Activated T-cell treated with anti-CD3 and anti-CD28 coated beads for 4 hours (primary cell): ENCODE measurements around the gene SLC35A3.
"Not testable (repeated sequence)": the region's sequence is repeated elsewhere in the genome, so short reads cannot be mapped to it uniquely, and the experiment has no call there.

Experiments
- DNase-seq: peaks from one replicate; pipeline ENCODE4 v3.0.0-alpha.2; 2020

SLC35A3 gene

DNA sequence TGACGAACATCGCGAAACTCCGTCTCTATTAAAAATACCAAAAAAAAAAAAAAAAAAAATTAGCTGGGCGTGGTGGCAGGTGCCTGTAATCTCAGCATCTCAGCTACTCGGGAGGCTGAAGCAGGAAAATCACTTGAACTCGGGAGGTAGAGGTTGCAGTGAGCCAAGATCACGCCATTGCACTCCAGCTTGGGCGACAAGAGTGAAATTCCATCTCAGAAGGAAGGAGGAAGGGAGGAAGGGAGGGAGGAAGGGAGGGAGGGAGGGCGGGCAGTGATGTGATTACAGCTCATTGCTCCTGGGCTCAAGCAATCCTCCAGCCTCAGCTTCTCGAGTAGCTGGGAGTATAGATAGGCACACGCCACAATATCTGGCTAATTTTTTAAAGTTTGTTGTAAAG is 7.5 kb downstream of the SLC35A3 start:
- DNase-seq, result not testable (repeated sequence)

DNA sequence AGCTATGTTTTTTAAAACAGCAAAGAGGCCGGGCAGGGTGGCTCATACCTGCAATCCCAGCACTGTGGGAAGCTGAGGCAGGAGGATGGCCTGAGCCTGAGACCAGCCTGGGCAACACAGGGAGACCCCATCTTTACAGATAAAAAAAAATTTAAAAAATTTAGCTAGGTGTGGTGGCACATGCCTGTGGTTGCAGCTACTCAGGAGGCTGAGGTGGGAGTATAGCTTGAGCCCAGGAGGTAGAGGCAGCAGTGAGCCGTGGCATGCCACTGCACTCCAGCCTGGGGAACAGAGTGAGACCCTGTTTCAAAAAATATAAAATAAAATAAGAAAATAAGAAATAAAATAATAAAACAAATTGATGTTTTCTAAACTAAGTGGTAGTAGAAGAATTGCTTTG is 8.4 kb downstream of the SLC35A3 start:
- no peak for DNase-seq

DNA sequence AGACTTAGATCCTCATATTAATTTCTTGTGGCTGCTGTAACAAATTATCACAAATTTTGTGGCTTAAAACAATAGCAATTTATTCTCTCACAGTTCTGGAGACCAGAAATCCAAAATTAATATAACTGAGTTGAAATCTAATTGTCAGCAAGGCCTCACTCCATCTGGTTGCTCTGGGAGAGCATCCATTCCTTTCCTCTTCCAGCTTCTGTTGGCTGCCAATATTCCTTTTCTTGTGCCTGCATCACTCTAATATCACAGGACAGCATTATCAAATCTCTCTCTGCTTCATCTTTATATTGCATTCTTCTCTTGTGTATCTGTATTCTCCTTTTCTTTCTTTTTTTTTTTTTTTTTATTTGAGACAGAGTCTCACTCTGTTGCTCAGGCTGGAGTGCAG is 9.3 kb downstream of the SLC35A3 start:
- no peak for DNase-seq

DNA sequence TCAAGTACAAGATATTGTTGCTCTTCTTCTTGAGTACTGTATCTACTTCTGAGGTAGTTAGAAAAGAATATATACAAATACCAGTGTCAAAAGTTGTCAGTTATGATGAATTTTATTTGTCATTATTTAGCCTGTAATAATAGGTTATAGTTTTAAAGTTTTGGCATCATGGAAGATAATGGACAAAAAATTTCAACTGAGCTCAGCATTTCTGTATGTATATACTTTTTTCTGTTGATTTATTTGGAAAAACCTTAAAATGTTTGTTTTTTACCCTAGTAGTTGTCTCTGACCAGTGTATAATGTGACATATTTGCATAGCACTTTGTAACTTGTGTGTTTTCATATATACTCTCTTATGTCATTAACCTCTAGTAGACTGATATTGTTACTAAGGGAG is 11.1 kb downstream of the SLC35A3 start:
- no peak for DNase-seq

DNA sequence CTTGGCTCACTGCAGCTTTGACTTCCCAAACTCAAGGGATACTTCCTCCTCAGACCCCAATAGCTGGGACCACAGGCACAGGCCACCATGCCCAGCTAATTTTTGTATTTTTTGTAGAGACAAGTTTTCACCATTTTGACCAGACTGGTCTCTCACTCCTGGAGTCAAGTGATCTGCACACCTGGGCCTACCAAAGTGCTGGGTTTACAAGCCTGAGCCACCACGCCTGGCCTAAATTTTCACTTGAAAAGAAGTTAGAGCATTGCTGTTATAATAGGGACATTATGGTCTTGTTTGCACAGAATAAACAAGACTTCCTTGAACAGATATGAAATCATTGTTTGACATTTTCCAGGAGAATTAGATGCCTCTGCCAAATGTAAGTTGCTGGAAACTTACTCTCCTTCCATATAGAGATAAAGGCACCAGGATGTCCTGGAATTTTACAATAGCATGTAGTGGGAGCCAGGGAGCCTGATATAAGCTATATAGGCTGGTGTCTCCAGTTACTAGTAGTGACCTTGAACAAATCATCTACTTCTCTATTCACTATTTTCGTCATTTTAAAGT is 16.9 kb downstream of the SLC35A3 start:
- no peak for DNase-seq

DNA sequence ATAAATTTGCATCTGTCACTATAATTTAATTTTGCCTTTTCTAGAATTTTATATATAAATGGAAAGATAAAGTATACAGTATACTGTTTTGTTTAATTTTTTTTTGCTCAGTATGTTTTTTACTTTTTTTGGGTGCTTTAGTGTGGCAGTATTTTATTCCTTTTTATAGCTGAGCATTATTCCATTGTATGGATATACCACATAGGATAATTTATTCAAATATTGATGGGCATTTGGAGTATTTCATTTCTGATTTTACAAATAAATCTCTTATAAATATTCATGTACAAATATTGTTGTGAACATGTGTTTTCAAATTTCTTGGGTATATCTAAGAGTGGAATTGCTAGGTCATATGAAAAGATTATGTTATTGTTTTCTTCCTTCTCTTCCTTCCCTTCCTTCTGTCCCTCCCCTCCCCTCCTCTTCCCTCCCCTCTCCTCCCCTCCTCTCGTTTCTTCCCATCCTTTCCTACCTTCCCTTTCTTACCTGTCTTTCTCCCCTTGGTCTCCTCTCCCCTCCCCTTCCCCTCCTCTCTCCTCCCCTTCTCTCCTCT is 18.5 kb downstream of the SLC35A3 start:
- DNase-seq, result no peak

DNA sequence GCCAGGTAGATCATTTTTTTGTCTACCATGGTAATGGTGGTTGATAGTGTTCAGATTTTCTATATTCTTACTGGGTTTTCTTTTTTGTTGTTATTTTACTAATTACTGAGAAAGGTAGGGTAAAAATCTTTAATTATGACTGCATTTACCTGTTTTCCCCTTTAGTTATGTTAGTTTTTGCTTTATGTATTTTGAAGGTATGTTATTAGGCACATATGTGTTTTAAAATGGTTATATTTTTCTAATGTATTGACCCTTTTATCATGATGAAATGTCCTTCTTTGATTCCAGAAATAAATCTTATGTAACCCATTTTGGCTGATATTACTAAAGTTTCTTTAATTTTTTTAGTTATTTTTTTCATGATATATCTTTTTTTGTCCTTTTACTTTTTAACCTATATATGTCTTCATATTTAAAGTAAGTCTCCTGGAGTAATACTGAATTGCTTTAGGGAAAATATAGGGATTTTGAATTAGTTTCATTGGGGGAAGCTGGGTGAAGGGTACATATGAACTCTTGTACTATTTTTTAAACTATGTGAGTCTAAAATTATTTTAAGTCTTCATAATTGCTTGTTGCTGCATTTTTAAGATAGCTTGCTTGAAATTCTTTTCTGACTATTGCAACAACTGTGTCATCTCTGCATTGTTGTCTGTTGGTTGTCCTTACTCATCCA is 22.4 kb downstream of the SLC35A3 start:
- no peak for DNase-seq

DNA sequence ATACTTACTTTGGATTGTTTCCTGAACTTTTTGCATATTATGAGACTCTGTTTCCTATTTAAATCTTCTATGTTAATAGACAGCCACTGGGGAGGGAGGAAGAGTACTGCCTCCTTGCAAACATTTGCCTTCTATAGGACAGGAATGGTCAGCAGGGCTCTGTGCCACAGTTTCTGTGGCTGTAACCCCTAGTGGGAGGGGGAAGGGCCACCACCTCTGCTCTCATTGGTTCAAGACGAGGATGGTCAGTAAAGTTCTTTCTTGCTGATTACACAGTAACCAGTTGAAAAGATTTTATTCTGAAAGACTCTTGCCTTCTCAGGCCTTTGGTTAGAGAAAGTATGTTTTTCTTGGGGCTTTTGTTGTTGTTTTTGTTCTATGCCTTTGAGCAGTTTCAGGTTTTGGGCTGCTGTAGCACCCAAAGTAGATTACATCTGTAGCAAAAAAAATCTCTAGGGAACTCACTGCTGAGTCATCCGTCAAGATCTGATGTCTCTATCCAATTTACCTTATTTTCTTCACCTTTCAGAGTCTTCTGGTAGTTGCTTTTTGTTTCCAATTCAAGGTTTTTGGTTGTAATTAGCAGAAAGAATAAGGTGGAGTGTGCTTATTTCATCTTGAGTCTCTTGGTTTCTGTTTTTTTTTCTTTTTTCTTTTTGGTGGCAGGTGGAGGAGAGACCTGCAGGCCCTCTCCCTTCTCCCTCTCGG is 23.1 kb downstream of the SLC35A3 start:
- no peak for DNase-seq

DNA sequence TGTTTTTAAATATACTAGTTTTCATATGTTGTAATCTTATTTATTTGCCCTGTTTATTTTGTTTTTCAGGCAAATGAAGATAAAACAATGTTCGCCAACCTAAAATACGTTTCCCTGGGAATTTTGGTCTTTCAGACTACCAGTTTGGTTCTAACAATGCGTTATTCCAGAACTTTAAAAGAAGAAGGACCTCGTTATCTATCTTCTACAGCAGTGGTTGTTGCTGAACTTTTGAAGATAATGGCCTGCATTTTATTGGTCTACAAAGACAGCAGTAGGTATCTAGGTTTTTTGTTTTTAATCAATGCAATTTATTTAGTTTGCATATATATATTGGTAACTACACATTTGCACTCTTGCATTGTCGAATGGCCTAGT is 23.7 kb downstream of the SLC35A3 start:
- no peak for DNase-seq

DNA sequence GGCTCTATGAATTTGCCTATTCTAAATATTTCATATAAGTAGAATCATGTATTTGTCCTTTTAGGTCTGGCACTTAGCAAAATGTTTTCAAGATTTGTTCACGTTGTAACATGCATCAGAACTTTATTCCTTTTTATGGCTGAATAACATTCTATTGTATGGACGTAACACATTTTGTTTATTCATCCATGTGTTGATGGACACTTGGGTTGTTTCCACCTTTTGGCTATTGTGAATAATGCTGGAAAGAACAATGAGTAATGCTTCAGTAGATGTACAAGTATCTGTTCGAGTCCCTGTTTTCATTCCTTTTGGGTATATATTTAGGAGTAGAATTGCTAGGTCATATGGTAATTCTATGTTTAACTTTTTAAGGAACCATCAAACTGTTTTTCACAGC is 24.7 kb downstream of the SLC35A3 start:
- no peak for DNase-seq

DNA sequence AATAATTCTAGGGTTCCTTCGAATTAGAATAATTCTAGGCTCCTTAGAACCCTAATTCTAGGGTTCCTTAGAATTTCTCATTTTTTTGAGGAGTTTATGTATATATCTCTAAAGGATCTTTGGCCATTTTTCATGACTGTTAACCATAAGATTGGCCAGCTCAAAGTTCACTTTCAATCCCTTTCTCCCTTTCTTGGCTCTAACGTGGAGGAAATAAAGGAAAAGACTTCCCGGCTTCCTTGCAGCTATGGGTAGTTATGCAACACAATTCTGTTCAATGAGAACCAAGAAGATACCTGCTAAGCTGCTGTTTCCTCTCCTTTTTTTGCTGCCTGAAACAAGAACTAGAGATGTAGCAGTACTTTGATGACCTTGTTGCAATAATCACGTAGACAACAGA is 27.2 kb downstream of the SLC35A3 start:
- no peak for DNase-seq

DNA sequence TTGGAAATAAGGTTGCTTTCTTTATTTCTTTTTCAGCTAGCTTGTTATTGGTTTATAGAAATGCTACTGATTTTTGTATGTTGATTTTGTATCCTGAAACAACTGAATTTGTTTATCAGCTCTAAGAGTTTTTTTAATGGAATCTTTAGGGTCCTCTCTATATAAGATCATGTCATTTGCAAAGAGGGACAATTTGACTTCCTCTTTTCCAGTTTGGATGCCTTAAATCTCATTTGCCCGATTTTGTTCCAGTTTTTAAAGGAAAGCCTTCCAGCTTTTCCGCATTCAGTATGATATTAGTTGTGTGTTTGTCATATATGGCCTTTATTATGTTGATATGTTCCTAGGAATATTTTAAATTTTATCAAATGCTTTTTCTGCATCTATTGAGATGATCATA is 31.7 kb downstream of the SLC35A3 start:
- DNase-seq, result no peak

DNA sequence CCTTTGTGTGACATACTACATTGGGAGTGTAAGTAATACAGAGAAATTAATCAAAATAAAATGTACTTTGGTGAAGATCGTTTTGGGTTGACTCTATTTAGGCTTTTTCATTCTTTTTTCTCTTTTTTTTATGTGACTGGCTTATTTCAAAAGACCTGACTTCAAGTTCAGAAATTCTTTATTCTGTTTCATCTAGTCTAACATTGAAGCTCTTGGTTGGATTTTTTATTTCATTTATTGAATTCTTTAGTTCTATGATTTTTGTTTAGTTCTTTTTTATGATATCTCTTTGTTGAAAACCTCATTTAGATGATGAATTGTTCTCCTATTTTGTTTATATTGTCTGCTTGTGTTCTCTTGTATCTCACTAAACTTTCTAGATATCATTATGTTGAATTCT is 35.6 kb downstream of the SLC35A3 start:
- no peak for DNase-seq

DNA sequence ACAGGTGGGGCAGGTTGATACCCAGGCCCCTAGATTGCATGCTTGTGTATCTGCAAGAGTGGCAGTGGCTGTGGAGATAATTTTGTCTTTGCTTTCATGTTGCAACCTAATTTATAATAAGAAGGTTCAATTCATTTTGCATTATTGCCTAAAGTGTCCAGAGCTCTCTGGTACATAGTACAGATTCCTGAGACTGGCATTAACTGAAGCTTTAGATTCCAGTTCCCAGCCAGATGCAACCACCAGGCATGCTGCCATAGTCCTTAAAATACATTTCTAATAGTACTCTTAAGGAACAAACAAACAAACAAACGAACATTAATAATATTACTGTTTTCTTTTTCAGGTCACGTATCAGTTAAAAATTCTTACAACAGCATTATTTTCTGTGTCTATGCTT is 36.9 kb downstream of the SLC35A3 start:
- no peak for DNase-seq

DNA sequence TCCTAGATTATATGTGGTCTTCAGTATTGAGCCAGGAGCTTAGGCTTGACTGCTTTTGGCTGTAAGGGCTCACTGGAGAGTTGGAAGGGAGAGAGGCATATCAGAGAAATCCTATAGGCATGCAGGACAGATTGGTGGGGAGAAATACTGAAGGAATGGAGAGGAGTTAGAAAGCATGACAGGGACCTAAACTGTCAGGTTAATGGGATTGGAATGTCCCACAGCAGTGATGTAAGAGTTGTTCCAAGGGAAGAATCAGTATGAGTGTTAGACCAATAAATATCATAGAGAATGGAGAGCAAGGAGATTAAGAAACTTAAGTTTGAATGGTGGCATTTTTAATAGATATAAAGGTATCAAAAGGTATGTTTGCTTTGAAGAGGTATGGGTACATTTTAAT is 39.7 kb downstream of the SLC35A3 start:
- DNase-seq, result no peak

DNA sequence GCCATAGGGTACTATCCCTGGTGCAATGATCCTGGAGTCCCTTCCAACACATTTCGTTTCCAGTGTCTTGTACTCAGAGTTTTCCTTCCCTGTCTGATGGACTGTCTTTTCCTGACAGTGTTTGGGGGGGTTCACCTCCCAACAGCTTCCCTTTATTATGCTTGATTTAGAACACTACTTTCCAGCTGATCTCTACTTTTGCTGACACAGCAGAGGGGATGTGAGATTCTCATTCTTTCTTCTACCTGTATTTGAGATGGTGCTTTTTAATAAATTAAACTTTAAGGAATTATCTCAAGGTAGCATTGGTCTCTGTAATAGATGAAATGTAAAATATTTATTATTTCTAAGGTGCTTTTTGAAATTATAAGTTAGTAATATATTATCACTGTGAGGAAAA is 41.0 kb downstream of the SLC35A3 start:
- no peak for DNase-seq

DNA sequence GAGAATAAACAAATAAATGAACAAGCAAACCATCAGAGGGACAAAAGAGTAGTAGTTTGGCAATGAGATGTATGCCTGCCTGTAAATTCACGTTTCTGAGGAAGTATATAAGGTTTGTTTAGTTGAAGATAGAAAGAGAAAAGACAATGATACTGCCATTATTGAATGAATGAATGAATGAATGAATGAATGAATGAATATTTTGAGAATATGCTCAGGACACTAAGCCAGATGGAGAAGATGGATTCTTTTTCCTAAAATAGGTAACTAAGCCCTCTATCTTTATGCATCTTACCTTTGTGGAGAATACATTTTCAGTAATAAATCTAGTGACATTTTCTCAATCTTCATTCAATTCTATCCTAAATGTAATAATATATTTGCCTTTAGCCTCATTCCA is 49.4 kb downstream of the SLC35A3 start:
- DNase-seq, result no peak

DNA sequence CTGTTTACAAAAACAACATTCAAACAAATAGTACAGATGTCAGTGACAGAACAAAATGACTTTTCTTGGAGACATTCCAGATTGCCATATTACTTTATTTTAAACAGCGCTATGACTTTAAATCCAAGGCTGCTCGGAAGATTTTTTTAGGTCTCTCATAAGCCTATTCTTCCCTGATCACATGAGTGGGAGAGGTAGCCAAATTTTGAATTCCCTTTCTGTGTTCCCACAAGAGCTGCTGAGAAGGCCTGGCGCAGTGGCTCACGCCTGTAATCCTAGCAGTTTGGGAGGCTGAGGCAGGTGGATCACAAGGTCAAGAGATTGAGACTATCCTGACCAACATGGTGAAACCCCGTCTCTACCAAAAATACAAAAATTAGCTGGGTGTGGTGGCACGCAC is 53.7 kb downstream of the SLC35A3 start:
- DNase-seq, result no peak

DNA sequence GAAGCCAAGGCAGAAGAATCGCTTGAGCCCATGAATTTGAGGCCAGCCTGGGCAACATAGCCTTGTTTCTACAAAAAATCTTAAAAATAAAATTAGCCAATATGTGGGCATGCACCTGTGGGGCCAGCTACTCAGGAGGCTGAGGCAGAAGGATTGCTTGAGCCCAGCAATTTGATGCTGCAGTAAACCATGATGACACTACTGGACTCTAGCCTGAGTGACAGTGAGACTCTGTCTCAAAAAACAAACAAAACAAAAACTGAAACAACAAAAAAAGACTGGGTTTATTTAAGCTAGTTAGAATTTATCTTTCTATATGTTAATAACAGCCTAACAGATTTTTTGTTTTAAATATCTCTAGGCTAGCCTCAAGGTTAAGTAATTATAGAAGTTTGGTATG is 57.4 kb downstream of the SLC35A3 start:
- no peak for DNase-seq

DNA sequence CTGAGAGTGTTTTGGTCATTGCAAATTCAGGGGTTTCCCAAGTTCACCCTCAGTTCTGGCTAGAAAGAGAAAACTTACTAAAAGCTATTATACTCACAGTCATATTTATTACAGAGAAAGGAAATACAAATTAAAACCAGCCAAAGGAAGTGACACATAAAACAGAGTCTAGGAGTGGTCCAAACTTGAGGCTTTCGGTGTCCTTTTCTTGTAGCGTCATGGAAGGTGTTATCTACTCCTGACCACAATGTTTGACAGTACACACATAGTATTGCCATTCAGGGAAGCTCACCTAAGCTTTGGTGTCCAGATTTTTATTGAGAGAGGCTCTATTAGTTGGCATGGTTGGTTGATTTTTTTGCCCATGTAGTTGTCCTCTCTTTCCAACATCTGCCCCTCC is 59.0 kb downstream of the SLC35A3 start:
- no peak for DNase-seq

DNA sequence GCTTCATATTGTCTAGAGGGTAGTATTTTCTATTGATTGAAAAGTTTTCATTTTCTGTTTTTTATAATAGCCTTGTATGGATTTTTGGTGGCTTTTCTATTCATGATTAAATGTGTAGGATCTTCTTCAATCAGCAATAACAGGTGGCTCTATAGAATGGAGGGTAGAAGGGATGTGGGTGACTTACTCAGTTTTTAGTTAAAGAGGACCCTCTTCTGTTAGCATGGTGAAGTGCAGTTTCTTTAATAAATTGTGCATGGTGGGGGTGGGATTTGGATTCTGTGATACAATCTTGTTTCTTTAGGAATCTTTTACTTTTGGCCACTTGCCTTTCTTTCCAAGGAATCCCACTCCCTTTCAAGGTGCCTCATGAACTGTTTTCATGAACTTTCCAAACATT is 64.7 kb downstream of the SLC35A3 start:
- no peak for DNase-seq

DNA sequence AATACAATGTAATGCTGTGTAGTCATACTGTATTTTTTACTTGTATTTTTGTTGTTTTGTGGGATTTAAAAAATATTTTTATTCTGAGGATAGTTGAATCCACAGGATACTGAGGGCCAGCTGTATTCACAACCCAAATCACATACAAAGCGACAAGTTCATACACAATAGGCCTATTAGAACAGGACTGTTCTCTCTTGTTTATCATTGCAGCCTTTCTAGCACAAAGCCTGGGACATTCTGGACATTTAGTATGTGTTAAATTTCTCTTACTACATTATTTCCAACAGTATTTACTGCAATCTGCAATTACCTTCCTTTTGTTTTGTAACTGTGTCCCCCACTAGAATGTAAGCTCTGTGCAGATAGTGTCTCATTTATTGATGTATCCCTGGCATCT is 65.4 kb downstream of the SLC35A3 start:
- no peak for DNase-seq

DNA sequence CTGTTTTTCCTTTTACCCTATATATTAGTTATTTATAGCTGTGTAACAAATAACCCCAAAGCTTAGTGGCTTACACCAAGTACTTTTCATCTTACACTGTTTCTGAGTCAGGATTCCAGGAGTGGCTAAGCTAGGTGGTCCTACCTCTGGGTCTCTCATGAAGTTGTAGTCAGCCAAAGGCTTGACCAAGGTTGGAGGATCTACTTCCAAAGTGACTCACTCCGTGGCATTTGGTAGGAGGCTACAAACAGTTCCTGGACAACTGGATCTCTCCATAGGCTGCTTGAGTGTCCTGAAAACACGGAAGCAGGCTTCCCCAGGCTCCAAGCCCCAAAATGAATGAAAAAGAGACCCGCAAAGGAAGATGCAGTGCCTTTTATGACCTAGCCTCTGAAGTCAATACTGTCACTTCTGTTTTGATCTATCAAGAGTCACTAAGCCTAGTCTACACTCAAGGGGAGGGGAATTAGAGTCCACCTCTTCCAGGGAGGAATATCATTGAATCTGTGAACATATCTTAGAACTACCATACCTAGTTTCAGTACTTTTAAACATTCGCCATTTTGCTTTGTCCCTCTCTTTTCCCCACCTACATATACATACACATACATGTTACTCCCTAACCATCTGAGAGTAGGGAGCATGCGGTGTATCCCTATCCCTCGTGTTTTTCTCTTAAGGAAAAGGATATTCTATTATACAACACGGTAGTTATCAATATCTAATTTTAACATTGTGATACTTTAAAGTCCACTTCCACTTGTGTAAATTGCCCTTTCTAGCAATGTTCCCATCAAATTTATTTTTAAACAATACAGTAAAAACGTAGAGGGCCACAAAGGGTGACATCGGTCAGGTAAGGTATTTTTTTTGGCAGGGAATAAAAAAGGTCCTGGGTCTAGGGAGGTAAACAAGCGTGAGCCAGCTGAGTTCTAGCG is 67.2 kb downstream of the SLC35A3 start:
- DNase-seq, result no peak

DNA sequence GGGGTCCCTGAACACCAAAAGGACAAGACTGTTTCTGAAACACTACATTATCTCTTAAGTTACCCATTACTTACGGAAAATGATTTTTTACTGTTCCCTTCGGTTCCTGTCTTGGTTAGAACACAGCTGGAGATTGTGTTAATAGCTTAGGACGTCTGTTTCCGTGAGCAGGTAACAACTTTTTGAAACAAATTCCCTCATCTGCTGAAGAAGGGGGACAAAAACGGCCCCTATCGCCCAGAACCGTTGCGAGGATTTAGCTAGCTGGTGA is 67.8 kb downstream of the SLC35A3 start:
- DNase-seq, result no peak
